Caco-2 (cell line): ENCODE data around the gene WNT9A. TPM values are rescaled to one million over a fixed set of nuclear protein-coding genes. Genes with fewer than 3 reads are reported as not detected.

Source experiments
- BruUV-seq: library from RNA; stranded (reverse); fragments of 400-500 nt; replicated peaks from 2 replicates; lab custom pipeline; 2021; lab: Mats Ljungman, UMichigan
- CTCF ChIA-PET: fragments of 300-600 bp; sonication (Branson Sonifier 250); formaldehyde crosslinking; loops from one replicate; lab custom pipeline; 2022; ENCODE audit warnings: antibody characterized with exemption; lab: Charles Lee
- POLR2A ChIA-PET: fragments of 300-600 bp; sonication (Branson Sonifier 250); formaldehyde crosslinking; loops from one replicate; lab custom pipeline; 2022; ENCODE audit warnings: antibody characterized with exemption; lab: Charles Lee
- DNase-seq, 2 experiments: peaks; one replicate each; pipeline versions ENCODE4 v3.0.0 to v3.0.0-alpha.2; 2020 to 2022
- H3K27me3 ChIP-seq: replicated peaks from 2 replicates; pipeline ENCODE4 v1.6.0; 2011; ENCODE audit warnings: low read length; ENCODE audit not compliant: control insufficient read depth, insufficient read depth
- H3K36me3 ChIP-seq: 2 replicates; pipeline ENCODE4 v1.5.1; 2011; ENCODE audit warnings: low read length; ENCODE audit not compliant: control insufficient read depth, insufficient read depth
- H3K4me1 ChIP-seq: fragments of 250-450 bp; sonication (Bioruptor Pico); 2 replicates; pipeline ENCODE4 v1.5.1; 2020; ENCODE audit warnings: mild to moderate bottlenecking
- H3K4me3 ChIP-seq: 2 replicates; pipeline ENCODE4 v1.5.1; 2011; ENCODE audit warnings: low read depth, mild to moderate bottlenecking, control low read depth, low read length
- H3K9me3 ChIP-seq: fragments of 250-450 bp; sonication (Bioruptor Pico); 2 replicates; pipeline ENCODE4 v1.5.1; 2020; ENCODE audit warnings: mild to moderate bottlenecking, moderate library complexity
- H3K27ac Mint-ChIP-seq: one replicate; pipeline ENCODE4 v1.8.0; 2022; ENCODE audit warnings: mixed read lengths; ENCODE audit not compliant: unreplicated experiment
- H3K27me3 Mint-ChIP-seq: one replicate; pipeline ENCODE4 v1.8.0; 2022; ENCODE audit warnings: mixed read lengths; ENCODE audit not compliant: insufficient read depth, unreplicated experiment
- H3K36me3 Mint-ChIP-seq: one replicate; pipeline ENCODE4 v1.8.0; 2022; ENCODE audit warnings: mild to moderate bottlenecking, mixed read lengths; ENCODE audit not compliant: insufficient read depth, unreplicated experiment
- H3K4me1 Mint-ChIP-seq: one replicate; pipeline ENCODE4 v1.8.0; 2022; ENCODE audit warnings: low read depth, mixed read lengths; ENCODE audit not compliant: unreplicated experiment
- H3K4me3 Mint-ChIP-seq: one replicate; pipeline ENCODE4 v1.8.0; 2022; ENCODE audit warnings: mild to moderate bottlenecking, moderate library complexity, mixed read lengths; ENCODE audit not compliant: unreplicated experiment
- H3K9me3 Mint-ChIP-seq: one replicate; pipeline ENCODE4 v1.8.0; 2022; ENCODE audit warnings: mixed read lengths; ENCODE audit not compliant: unreplicated experiment
- intact Hi-C: fragments of 100-400 bp; cut with micrococcal nuclease; formaldehyde crosslinking; loops from one replicate; pipeline ENCODE4 v1.10.0; 2022; ENCODE audit not compliant: unreplicated experiment
- total RNA-seq: library from RNA; stranded (reverse); gene quantifications from 2 replicates; pipeline ENCODE4 v1.2.3, GENCODE V29; 2022
- TF ChIP-seq, protein P1 (sequence below), 2 experiments: fragments of 200-600 bp in 1 of 2; IDR thresholded peaks; 1 replicate in 1 of 2; 2 replicates in 1 of 2; pipeline versions ENCODE4 v1.5.1 to v1.8.0; 2011 to 2022; ENCODE audit warnings: antibody characterized with exemption in 1 of 2, control low read depth in 1 of 2, inconsistent platforms in 1 of 2, low read depth in 1 of 2, low read length in 1 of 2, mild to moderate bottlenecking in 1 of 2, moderate library complexity in 1 of 2; ENCODE audit not compliant: insufficient read depth in 1 of 2, severe bottlenecking in 1 of 2, unreplicated experiment in 1 of 2

WNT9A gene
- total RNA-seq, 1 experiment from 2014 or later: 0.68 TPM

DNA sequence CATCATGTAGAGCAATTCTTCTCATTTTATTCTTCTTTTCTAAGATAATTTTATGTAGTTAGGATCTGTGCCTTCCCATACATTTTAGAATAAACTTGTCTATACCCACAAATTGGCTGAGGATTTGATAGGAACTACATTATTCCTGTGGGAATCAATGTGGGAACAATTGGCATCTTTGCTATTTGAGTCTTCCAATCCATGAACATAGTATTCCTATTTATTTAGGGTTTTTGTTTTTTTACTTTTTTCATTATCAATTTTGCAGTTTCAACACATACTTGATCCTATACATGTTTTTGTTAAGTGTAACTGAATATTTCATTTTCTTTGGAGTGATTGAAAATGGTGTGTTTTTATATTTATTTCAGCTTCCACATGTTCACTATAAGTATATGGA is 8.1 kb upstream of the WNT9A start:
- Mint-ChIP-seq H3K9me3 (no peaks in the 10 kb centered on the region), H3K27ac (no peak overlapping the region), H3K4me3 (no peak overlapping the region), H3K4me1 (peaks cover 6% of the 10 kb centered on the region), H3K36me3 (no peaks in the 10 kb centered on the region), H3K27me3 (peaks cover 16% of the 10 kb centered on the region)
- CTCF ChIA-PET: no interaction called here
- no peaks in the 10 kb centered on the region for H3K4me1 ChIP-seq
- H3K27me3 ChIP-seq: no peaks in the 10 kb centered on the region
- H3K4me3 ChIP-seq: no peak overlapping the region
- no TSS peak for BruUV-seq
- POLR2A ChIA-PET: no interaction called here
- peaks cover 7% of the 10 kb centered on the region; the same call in 1 of the 2 replicates for H3K9me3 ChIP-seq
- H3K36me3 ChIP-seq: no peaks in the 10 kb centered on the region
- intact Hi-C loops: no loop called here
- TF ChIP-seq, protein P1, sequence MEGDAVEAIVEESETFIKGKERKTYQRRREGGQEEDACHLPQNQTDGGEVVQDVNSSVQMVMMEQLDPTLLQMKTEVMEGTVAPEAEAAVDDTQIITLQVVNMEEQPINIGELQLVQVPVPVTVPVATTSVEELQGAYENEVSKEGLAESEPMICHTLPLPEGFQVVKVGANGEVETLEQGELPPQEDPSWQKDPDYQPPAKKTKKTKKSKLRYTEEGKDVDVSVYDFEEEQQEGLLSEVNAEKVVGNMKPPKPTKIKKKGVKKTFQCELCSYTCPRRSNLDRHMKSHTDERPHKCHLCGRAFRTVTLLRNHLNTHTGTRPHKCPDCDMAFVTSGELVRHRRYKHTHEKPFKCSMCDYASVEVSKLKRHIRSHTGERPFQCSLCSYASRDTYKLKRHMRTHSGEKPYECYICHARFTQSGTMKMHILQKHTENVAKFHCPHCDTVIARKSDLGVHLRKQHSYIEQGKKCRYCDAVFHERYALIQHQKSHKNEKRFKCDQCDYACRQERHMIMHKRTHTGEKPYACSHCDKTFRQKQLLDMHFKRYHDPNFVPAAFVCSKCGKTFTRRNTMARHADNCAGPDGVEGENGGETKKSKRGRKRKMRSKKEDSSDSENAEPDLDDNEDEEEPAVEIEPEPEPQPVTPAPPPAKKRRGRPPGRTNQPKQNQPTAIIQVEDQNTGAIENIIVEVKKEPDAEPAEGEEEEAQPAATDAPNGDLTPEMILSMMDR (IDR thresholded peaks at IDR 0.05; ENCODE audit: insufficient read depth in 1 of 2, low read depth in 1 of 2, low read length in 1 of 2, severe bottlenecking in 1 of 2, unreplicated experiment in 1 of 2): no peak
- DNase-seq: no peak

DNA sequence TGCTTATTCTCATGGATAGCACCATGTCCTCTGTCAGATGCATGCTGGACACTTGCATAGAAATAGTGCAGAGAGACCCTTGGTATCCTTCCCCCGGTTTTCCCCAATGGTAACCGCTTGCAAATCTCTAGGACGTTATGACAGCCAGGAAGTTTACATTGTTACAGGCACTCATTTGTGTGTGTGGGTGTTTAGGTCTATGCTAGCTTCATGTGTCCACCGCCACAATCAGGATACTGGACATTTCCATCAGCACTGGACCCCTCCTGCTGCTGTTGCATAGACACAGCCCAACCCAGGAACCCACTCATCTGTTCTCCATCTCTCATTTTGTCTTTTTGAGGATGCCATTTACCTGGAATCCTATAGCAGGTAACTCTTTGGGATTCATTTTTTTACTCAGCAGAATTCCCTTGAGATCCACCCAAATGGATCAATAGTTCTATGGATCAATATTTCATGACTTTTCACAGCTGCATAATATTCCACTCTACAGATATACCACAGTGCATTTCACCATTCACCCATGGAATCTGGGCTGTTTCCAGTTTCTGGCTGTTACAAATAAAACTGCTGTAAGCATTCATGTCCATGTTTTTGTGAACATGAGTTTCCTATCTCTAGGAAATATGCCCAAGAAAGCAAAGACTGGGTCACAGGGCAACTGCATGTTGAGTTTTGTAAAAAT is 6.6 kb upstream of the WNT9A start:
- no peak for DNase-seq
- Histone ChIP-seq H3K4me1 (no peaks in the 10 kb centered on the region), H3K4me3 (no peak overlapping the region), H3K9me3 (peaks cover 7% of the 10 kb centered on the region; the same call in 1 of the 2 replicates), H3K36me3 (no peaks in the 10 kb centered on the region), H3K27me3 (no peaks in the 10 kb centered on the region)
- no TSS peak for BruUV-seq
- intact Hi-C loops: no loop called here
- H3K9me3 Mint-ChIP-seq: no peaks in the 10 kb centered on the region
- H3K36me3 Mint-ChIP-seq: no peaks in the 10 kb centered on the region
- peaks cover 6% of the 10 kb centered on the region for H3K4me1 Mint-ChIP-seq
- CTCF ChIA-PET: interaction anchor here (0.6 to 1.0 kb wide), 3 partner anchors 18 to 473 kb away, joined by 4 to 5 read pairs (median 4); no protein-coding TSS in a partner anchor
- no peak overlapping the region for H3K27ac Mint-ChIP-seq
- TF ChIP-seq, protein P1 (IDR thresholded peaks at IDR 0.05; ENCODE audit: insufficient read depth in 1 of 2, low read depth in 1 of 2, low read length in 1 of 2, severe bottlenecking in 1 of 2, unreplicated experiment in 1 of 2): no peak
- POLR2A ChIA-PET: no interaction called here
- H3K27me3 Mint-ChIP-seq: peaks cover 14% of the 10 kb centered on the region
- no peak overlapping the region for H3K4me3 Mint-ChIP-seq

DNA sequence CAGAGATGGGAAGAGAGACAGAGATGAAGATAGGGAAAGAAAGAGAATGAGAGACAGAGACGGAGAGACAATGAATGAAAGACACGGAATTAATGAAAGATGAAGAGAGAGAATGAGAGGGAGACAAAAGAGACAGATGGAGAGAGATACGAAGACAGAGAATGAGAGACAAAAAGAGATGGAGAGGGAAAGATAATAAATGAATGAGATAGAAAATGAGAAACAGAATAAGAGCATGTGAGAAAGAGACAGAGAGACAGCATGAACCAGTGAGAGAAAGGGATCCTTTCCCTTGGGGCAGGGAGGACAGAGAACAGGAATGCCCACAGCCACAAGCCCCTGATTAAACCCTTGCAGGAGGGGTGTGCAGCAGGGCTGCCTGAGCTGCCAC is 5.3 kb upstream of the WNT9A start:
- peaks cover 7% of the 10 kb centered on the region; the same call in 1 of the 2 replicates for H3K9me3 ChIP-seq
- no peak for DNase-seq
- TF ChIP-seq, protein P1 (IDR thresholded peaks at IDR 0.05; ENCODE audit: insufficient read depth in 1 of 2, low read depth in 1 of 2, low read length in 1 of 2, severe bottlenecking in 1 of 2, unreplicated experiment in 1 of 2): no peak
- no peak overlapping the region for H3K27ac Mint-ChIP-seq
- POLR2A ChIA-PET: interaction anchor here (0.7 kb wide), 1 partner anchor 129 kb away, joined by 3 read pairs; no protein-coding TSS in a partner anchor
- intact Hi-C loops: no loop called here
- H3K4me1 ChIP-seq: 0 out of 2 replicates have a peak, but pooled peaks cover 4% of the 10 kb centered on the region
- H3K9me3 Mint-ChIP-seq: no peaks in the 10 kb centered on the region
- H3K4me1 Mint-ChIP-seq: peaks cover 6% of the 10 kb centered on the region
- H3K4me3 Mint-ChIP-seq: no peak overlapping the region
- no peaks in the 10 kb centered on the region for H3K36me3 Mint-ChIP-seq
- peaks cover 12% of the 10 kb centered on the region for H3K27me3 Mint-ChIP-seq
- H3K36me3 ChIP-seq: no peaks in the 10 kb centered on the region
- no peaks in the 10 kb centered on the region for H3K27me3 ChIP-seq
- CTCF ChIA-PET: interaction anchor here (1.0 kb wide), 1 partner anchor 472 kb away, joined by 5 read pairs; no protein-coding TSS in a partner anchor
- no peak overlapping the region for H3K4me3 ChIP-seq
- no TSS peak for BruUV-seq
